IPS-18c (cell line): ENCODE data around the gene DIAPH3.

Source experiments
- H3K4me3 ChIP-seq: 2 replicates; pipeline ENCODE4 v1.7.0; 2013; ENCODE audit warnings: low read depth, mild to moderate bottlenecking, low read length, moderate library complexity; ENCODE audit not compliant: insufficient read depth
- H3K9me3 ChIP-seq: one replicate; pipeline ENCODE4 v1.6.1; 2013; ENCODE audit warnings: mild to moderate bottlenecking, low read length, moderate library complexity; ENCODE audit not compliant: control insufficient read depth, insufficient read depth

The DIAPH3 gene

GRCh38 chr13:60012488-60012887 lies 151.2 kb downstream of the DIAPH3 start:
- H3K4me3 ChIP-seq, result no peak overlapping the region

GRCh38 chr13:60009300-60010253 lies 154.2 kb downstream of the DIAPH3 start:
- no peak overlapping the region for H3K4me3 ChIP-seq
- no peaks in the 10 kb centered on the region for H3K9me3 ChIP-seq

More at GRCh38 chr13:60012488-60012887, 151.2 kb downstream of the DIAPH3 start:
- H3K9me3 ChIP-seq, result no peaks in the 10 kb centered on the region

DNA sequence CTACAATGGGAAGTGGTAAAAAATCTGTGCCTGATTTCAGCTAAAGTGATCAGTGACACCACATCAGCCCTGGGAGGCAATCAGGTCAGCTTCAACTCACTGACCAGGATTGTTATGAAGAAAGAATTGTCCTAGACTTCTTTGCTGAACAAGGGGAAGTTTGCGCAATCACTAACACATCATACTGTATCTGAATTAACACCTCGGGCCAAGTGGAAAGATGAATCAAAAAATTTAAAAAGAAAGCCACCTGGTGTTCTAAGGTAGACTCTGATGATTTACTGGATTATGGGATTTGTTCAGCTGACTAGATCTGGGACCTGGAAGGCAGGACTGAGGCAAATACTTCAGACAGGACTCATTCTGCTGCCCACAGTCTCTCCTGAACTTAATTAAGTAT lies 161.8 kb downstream of the DIAPH3 start:
- Histone ChIP-seq H3K9me3 (no peaks in the 10 kb centered on the region), H3K4me3 (no peak overlapping the region)

DNA sequence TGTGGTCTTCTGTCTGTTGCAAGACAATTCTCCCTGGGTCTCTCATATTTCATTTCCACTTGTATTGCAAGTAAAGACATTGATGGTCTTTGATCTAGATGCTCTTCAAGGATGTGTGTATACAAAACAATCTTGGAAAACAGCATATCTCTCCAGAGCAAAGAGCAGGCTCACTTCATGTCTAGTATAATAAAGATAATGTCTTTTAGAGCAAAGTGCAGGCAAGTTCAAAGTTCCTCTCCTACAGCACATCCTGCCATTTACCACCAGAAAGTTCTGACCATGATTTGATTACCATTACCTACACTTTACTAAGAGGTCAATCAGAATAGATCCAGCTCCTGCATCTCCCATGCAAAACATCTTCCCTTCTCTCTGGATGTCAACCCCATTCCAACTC lies 162.8 kb downstream of the DIAPH3 start:
- Histone ChIP-seq H3K9me3 (no peaks in the 10 kb centered on the region), H3K4me3 (no peak overlapping the region)

- no peak overlapping the region for H3K4me3 ChIP-seq
- H3K9me3 ChIP-seq, result no peaks in the 10 kb centered on the region
Observed at GRCh38 chr13:60000081-60000480, 163.6 kb downstream of the DIAPH3 start.

GRCh38 chr13:59997976-59998375 lies 165.8 kb downstream of the DIAPH3 start:
- Histone ChIP-seq H3K9me3 (no peaks in the 10 kb centered on the region), H3K4me3 (no peak overlapping the region)

DNA sequence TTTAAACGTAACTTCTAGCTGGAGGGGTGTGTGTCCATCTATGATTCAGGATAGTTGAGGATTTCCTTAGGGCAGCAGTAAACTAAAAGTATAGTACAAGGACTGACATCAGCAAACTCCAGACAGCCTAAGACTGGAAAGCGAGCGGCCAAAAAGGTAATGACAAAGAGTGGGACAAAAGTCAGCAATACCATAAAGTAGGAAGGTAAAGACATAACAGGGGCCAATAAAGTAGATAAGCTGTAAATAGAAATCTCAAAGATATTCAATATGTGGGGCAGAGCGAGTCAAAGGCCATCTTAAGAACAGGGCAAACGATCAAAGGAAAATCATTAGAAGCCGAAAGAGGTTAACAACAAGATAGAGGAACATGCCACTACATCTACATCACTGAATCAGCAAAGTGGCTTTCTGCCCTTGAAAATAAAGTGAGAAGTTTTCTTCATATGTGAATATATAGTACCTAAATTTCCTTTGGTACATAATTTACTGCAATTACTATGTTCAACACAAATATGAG lies 167.2 kb downstream of the DIAPH3 start:
- no peaks in the 10 kb centered on the region for H3K9me3 ChIP-seq

DNA sequence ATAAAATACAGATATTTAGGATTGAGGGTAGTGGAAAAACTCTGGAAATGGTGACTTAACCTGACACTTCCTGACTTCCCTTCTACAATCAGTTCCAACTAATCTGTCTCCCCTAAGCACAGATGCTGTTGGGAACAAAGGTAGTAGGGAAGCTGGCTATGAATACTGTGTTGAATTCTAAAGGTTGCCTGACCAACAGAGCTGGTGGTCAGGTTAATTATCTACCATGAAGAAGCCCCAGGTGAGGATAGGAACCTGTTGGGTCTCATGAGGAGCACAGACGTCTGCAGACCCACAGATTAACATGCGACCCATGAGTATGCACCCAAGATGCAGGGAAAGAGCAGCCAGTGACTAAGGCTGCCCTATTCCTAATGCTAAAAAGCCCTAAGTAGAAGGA lies 172.3 kb downstream of the DIAPH3 start:
- H3K4me3 ChIP-seq, result no peak overlapping the region
- no peaks in the 10 kb centered on the region for H3K9me3 ChIP-seq

More for the DNA sequence above, 167.2 kb downstream of the DIAPH3 start:
- H3K4me3 ChIP-seq, result no peak overlapping the region

- no peaks in the 10 kb centered on the region for H3K9me3 ChIP-seq
- H3K4me3 ChIP-seq, result no peak overlapping the region
Observed at GRCh38 chr13:59982631-59983382, 180.9 kb downstream of the DIAPH3 start.

- Histone ChIP-seq H3K9me3 (no peaks in the 10 kb centered on the region), H3K4me3 (no peak overlapping the region)
Observed at GRCh38 chr13:59979589-59979988, 184.1 kb downstream of the DIAPH3 start.

- Histone ChIP-seq H3K4me3 (no peak overlapping the region), H3K9me3 (no peaks in the 10 kb centered on the region)
Observed at GRCh38 chr13:59978862-59979261, 184.9 kb downstream of the DIAPH3 start.

DNA sequence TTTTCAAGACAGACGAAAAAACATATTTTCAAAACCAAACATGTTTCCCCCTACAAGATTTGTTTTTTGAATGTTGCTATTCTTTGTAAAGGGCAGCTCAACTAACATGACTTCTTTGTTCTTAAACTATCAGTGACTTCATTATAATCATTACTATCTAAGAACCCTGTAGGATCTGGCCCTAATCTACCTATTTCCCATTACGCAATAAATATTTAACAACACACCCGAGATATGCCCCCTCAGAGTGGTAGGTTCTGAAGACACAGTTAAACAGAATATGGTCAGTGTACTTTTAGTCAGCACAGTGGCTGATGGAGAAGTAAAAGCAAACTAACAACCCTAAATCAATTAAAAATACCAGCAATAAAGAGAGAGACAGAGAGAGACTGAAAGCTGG lies 186.9 kb downstream of the DIAPH3 start:
- Histone ChIP-seq H3K9me3 (no peaks in the 10 kb centered on the region), H3K4me3 (no peak overlapping the region)

- Histone ChIP-seq H3K4me3 (no peak overlapping the region), H3K9me3 (no peaks in the 10 kb centered on the region)
Observed at GRCh38 chr13:59975807-59976435, 187.8 kb downstream of the DIAPH3 start.

GRCh38 chr13:59970847-59971246 lies 192.9 kb downstream of the DIAPH3 start:
- Histone ChIP-seq H3K4me3 (no peak overlapping the region), H3K9me3 (no peaks in the 10 kb centered on the region)

GRCh38 chr13:59963827-59964226 lies 199.9 kb downstream of the DIAPH3 start:
- H3K4me3 ChIP-seq, result no peak overlapping the region
- no peaks in the 10 kb centered on the region for H3K9me3 ChIP-seq

DNA sequence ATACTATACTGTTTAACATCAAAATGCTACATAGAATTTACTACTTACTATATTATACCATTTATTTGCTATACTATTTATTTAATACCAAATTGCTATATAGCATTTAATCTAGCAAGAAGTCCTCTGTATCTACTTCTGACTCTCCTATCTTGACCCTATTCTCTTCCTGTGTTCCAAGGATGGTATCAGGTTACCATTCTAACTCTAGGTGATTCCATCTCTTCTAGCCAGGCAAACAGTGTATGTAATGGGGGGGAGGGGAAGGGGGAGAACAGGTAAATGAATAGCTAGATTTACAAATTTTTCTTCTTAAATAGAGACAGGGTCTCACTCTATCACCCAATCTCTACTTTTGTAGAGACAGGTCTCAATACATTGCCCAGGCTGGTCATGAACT lies 200.3 kb downstream of the DIAPH3 start:
- Histone ChIP-seq H3K9me3 (no peaks in the 10 kb centered on the region), H3K4me3 (no peak overlapping the region)

DNA sequence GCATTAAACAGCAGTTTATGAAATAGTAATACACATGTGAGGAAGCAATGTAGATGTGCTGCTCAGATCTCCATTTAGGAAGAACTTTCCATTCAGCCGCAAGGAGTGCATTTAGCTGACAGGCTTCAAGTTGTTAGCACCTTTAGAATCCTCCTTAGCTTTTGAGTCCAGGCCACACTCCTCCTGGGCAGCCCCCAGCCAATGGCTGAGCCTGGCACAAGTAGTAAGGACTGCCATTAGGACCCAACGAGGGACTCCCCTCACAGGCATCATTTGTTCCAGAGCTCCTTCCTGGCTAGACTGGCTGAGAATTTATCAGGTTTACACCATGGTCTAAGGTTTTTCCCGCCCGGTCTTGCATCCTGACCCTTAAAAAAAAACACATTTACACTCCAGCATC lies 201.4 kb downstream of the DIAPH3 start:
- H3K4me3 ChIP-seq, result no peak overlapping the region
- H3K9me3 ChIP-seq, result no peaks in the 10 kb centered on the region
